PC-9 (cell line): ENCODE results near the gene CCDC33. TPM values are rescaled to one million over a fixed set of nuclear protein-coding genes. Genes with fewer than 3 reads are reported as not detected.

Experiments used
- BruUV-seq: library from RNA; stranded (reverse); fragments of 400-500 nt; replicated peaks from 2 replicates; lab custom pipeline; 2021; lab: Mats Ljungman, UMichigan
- CTCF ChIA-PET: fragments of 300-600 bp; sonication (Branson Sonifier 250); formaldehyde crosslinking; loops from one replicate; lab custom pipeline; 2022; ENCODE audit warnings: antibody characterized with exemption; lab: Charles Lee
- POLR2A ChIA-PET: fragments of 300-600 bp; sonication (Branson Sonifier 250); formaldehyde crosslinking; loops from one replicate; lab custom pipeline; 2022; ENCODE audit warnings: antibody characterized with exemption; ENCODE audit not compliant: unreplicated experiment; lab: Charles Lee
- DNase-seq, 2 experiments: peaks; one replicate each; pipeline versions ENCODE4 v3.0.0 to v3.0.0-alpha.2; 2015 to 2022; ENCODE audit warnings: mixed read lengths in 1 of 2
- H2AFZ ChIP-seq: fragments of 200-600 bp; sonication (generic); 2 replicates; pipeline ENCODE4 v1.8.1; 2017; ENCODE audit warnings: antibody characterized with exemption
- H3F3A ChIP-seq: fragments of 200-600 bp; sonication (generic); 2 replicates; pipeline ENCODE4 v1.8.1; 2017; ENCODE audit warnings: antibody characterized with exemption, mild to moderate bottlenecking, low read depth; ENCODE audit not compliant: insufficient read depth
- H3K27ac ChIP-seq: fragments of 200-600 bp; sonication (generic); 2 replicates; pipeline ENCODE4 v1.6.1; 2016; ENCODE audit warnings: mixed run types
- H3K27me3 ChIP-seq: fragments of 200-600 bp; sonication (generic); 2 replicates; pipeline ENCODE4 v1.6.1; 2016; ENCODE audit warnings: low read depth, mixed run types; ENCODE audit not compliant: insufficient read depth
- H3K36me3 ChIP-seq: fragments of 200-600 bp; sonication (generic); 2 replicates; pipeline ENCODE4 v1.6.1; 2016; ENCODE audit warnings: low read depth, mixed run types
- H3K4me1 ChIP-seq: fragments of 200-600 bp; sonication (generic); replicated peaks from 2 replicates; pipeline ENCODE4 v1.6.1; 2016; ENCODE audit warnings: mixed run types; ENCODE audit not compliant: insufficient read depth
- H3K4me2 ChIP-seq: fragments of 200-600 bp; sonication (generic); 2 replicates; pipeline ENCODE4 v1.6.1; 2017; ENCODE audit warnings: mixed run types
- H3K4me3 ChIP-seq: fragments of 200-600 bp; sonication (generic); 2 replicates; pipeline ENCODE4 v1.6.1; 2016; ENCODE audit warnings: mixed run types
- H3K79me2 ChIP-seq: fragments of 200-600 bp; sonication (generic); 2 replicates; pipeline ENCODE4 v1.6.1; 2017; ENCODE audit warnings: low read depth, mixed run types
- H3K9me2 ChIP-seq: fragments of 200-600 bp; sonication (generic); 2 replicates; pipeline ENCODE4 v1.8.1; 2017; ENCODE audit warnings: mild to moderate bottlenecking; ENCODE audit not compliant: insufficient read depth
- H3K9me3 ChIP-seq: fragments of 200-600 bp; sonication (generic); 2 replicates; pipeline ENCODE4 v1.8.1; 2016; ENCODE audit warnings: low read depth; ENCODE audit not compliant: insufficient read depth
- H4K20me1 ChIP-seq: fragments of 200-600 bp; sonication (generic); 2 replicates; pipeline ENCODE4 v1.8.1; 2017; ENCODE audit not compliant: insufficient read depth
- EZH2 ChIP-seq: fragments of 200-600 bp; sonication (generic); IDR thresholded peaks from 2 replicates; pipeline ENCODE4 v1.8.0; 2017; ENCODE audit warnings: antibody characterized with exemption, low read depth
- intact Hi-C: fragments of 100-400 bp; cut with micrococcal nuclease; formaldehyde crosslinking; loops from one replicate; pipeline ENCODE4 v1.10.0; 2022; ENCODE audit not compliant: unreplicated experiment
- total RNA-seq: library from RNA; stranded (reverse); gene quantifications from 2 replicates; pipeline ENCODE4 v1.2.3, GENCODE V29; 2021
- TF ChIP-seq, protein P1 (sequence below): fragments of 200-600 bp; sonication (generic); conservative IDR thresholded peaks from 2 replicates; pipeline ENCODE4 v1.6.1; 2017; ENCODE audit warnings: mixed run types, antibody characterized with exemption, mild to moderate bottlenecking, moderate library complexity

The CCDC33 gene
- total RNA-seq, 1 experiment from 2014 or later, result 7.5 TPM

GRCh38 chr15:74262625-74263024 is 26.5 kb downstream of the CCDC33 start:
- Histone ChIP-seq H4K20me1 (no peaks in the 10 kb centered on the region), H3K36me3 (no peaks in the 10 kb centered on the region), H3K9me3 (no peaks in the 10 kb centered on the region), H3K27me3 (peaks cover 41% of the 10 kb centered on the region), H3K4me3 (no peak overlapping the region), H3K79me2 (no peaks in the 10 kb centered on the region), H3F3A (no peaks in the 10 kb centered on the region), H2AFZ (no peak overlapping the region), H3K4me1 (no peaks in the 10 kb centered on the region), H3K4me2 (no peak overlapping the region), H3K27ac (no peak overlapping the region), H3K9me2 (no peaks in the 10 kb centered on the region)
- DNase-seq, result no peak
- intact Hi-C loops, result no loop called here
- TF ChIP-seq, protein P1, sequence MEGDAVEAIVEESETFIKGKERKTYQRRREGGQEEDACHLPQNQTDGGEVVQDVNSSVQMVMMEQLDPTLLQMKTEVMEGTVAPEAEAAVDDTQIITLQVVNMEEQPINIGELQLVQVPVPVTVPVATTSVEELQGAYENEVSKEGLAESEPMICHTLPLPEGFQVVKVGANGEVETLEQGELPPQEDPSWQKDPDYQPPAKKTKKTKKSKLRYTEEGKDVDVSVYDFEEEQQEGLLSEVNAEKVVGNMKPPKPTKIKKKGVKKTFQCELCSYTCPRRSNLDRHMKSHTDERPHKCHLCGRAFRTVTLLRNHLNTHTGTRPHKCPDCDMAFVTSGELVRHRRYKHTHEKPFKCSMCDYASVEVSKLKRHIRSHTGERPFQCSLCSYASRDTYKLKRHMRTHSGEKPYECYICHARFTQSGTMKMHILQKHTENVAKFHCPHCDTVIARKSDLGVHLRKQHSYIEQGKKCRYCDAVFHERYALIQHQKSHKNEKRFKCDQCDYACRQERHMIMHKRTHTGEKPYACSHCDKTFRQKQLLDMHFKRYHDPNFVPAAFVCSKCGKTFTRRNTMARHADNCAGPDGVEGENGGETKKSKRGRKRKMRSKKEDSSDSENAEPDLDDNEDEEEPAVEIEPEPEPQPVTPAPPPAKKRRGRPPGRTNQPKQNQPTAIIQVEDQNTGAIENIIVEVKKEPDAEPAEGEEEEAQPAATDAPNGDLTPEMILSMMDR, result no peak
- TF ChIP-seq EZH2, result no peak
- POLR2A ChIA-PET, result no interaction called here
- no TSS peak for BruUV-seq
- CTCF ChIA-PET, result interaction anchor here (0.5 to 1.2 kb wide), 2 partner anchors 40 to 45 kb away, joined by 4 to 8 read pairs; no protein-coding TSS in a partner anchor

GRCh38 chr15:74263466-74263865 is 27.3 kb downstream of the CCDC33 start:
- H3K36me3 ChIP-seq, result no peaks in the 10 kb centered on the region
- ChIA-PET POLR2A (no interaction called here), CTCF (interaction anchor here (0.6 to 1.2 kb wide), 2 partner anchors 44 to 61 kb away, joined by 8 to 12 read pairs; partner anchors contain the start of gene STRA6)
- no peaks in the 10 kb centered on the region for H4K20me1 ChIP-seq
- no peaks in the 10 kb centered on the region for H3K79me2 ChIP-seq
- TF ChIP-seq, protein P1, result no peak
- TF ChIP-seq EZH2, result no peak
- BruUV-seq, result no TSS peak
- no peak overlapping the region for H3K4me3 ChIP-seq
- intact Hi-C loops, result no loop called here
- H3K4me1 ChIP-seq, result no peaks in the 10 kb centered on the region
- H2AFZ ChIP-seq, result no peak overlapping the region
- H3K9me2 ChIP-seq, result no peaks in the 10 kb centered on the region
- DNase-seq, result no peak
- peaks cover 43% of the 10 kb centered on the region for H3K27me3 ChIP-seq
- no peak overlapping the region for H3K4me2 ChIP-seq
- no peak overlapping the region for H3K27ac ChIP-seq
- no peaks in the 10 kb centered on the region for H3K9me3 ChIP-seq
- H3F3A ChIP-seq, result no peaks in the 10 kb centered on the region

- BruUV-seq, result no TSS peak
- no peaks in the 10 kb centered on the region for H3K4me1 ChIP-seq
- H3K4me3 ChIP-seq, result no peak overlapping the region
- ChIA-PET CTCF (interaction anchor here (0.6 kb wide), 1 partner anchor 61 kb away, joined by 12 read pairs; the partner anchor contains the start of gene STRA6), POLR2A (interaction anchor here (0.9 kb wide), 1 partner anchor 136 kb away, joined by 7 read pairs; no protein-coding TSS in a partner anchor)
- no peak overlapping the region for H3K4me2 ChIP-seq
- no peak overlapping the region for H2AFZ ChIP-seq
- no peak overlapping the region for H3K27ac ChIP-seq
- no peaks in the 10 kb centered on the region for H3K36me3 ChIP-seq
- H3K27me3 ChIP-seq, result peaks cover 40% of the 10 kb centered on the region
- H3K9me2 ChIP-seq, result no peaks in the 10 kb centered on the region
- no peaks in the 10 kb centered on the region for H3K79me2 ChIP-seq
- no peaks in the 10 kb centered on the region for H3K9me3 ChIP-seq
- intact Hi-C loops, result no loop called here
- TF ChIP-seq EZH2, result no peak
- TF ChIP-seq, protein P1, result no peak
- no peak for DNase-seq
- no peaks in the 10 kb centered on the region for H3F3A ChIP-seq
- H4K20me1 ChIP-seq, result no peaks in the 10 kb centered on the region
These were observed 28.0 kb downstream of the CCDC33 start for GRCh38 chr15:74264081-74264501.
